Ovary (tissue), 9 donors: Measurements from ENCODE around the gene RTTN. TPM values are rescaled to one million over a fixed set of nuclear protein-coding genes. Genes with fewer than 3 reads are reported as not detected.
"Not testable (repeated sequence)": the region's sequence is repeated elsewhere in the genome, so short reads cannot be mapped to it uniquely, and the experiment has no call there.

Source experiments
- DNase-seq, 5 donors: peaks; one replicate each; pipeline ENCODE4 v3.0.0-alpha.2; 2019 to 2020
- H3K27ac ChIP-seq, 2 donors: fragments of 200-600 bp; one replicate each; pipeline versions ENCODE4 v1.5.1 to v1.8.0; 2019 to 2022
- H3K27me3 ChIP-seq: fragments of 200-600 bp; one replicate; pipeline ENCODE4 v1.8.0; 2022
- H3K36me3 ChIP-seq: fragments of 200-600 bp; sonication (generic); one replicate; pipeline ENCODE4 v1.5.1; 2019
- H3K4me1 ChIP-seq: one replicate; pipeline ENCODE4 v1.8.1; 2013; ENCODE audit warnings: mild to moderate bottlenecking, moderate library complexity; ENCODE audit not compliant: insufficient read depth
- H3K4me3 ChIP-seq: fragments of 200-600 bp; sonication (generic); one replicate; pipeline ENCODE4 v1.5.1; 2017
- H3K9me3 ChIP-seq, 2 donors: fragments of 200-600 bp in 1 of 2; sonication (generic) in 1 of 2; one replicate each; pipeline versions ENCODE4 v1.5.1 to v1.8.1; 2013 to 2019; ENCODE audit warnings: mild to moderate bottlenecking in 1 of 2, moderate library complexity in 1 of 2
- EP300 ChIP-seq: sonication (generic); formaldehyde crosslinking; IDR thresholded peaks from one replicate; pipeline ENCODE4 v1.6.1; 2017; ENCODE audit warnings: antibody characterized with exemption
- POLR2A ChIP-seq: fragments of 450-650 bp; IDR thresholded peaks from one replicate; pipeline ENCODE4 v1.6.1; 2017; ENCODE audit warnings: antibody characterized with exemption, mild to moderate bottlenecking, moderate library complexity
- WGBS, 3 donors: extraction: QIAGEN DNeasy Blood & Tissue Kit in 1 of 3; methylation state at CpG; one replicate each; pipeline versions ENCODE4 v1.1.5 to v1.1.7; 2013 to 2017; 5-methylcytosine and 5-hydroxymethylcytosine counted together
- intact Hi-C, 4 donors: fragments of 100-400 bp; cut with DNase I; formaldehyde crosslinking; loops; one replicate each; pipeline versions ENCODE4 v1.11.0 to v1.15.1; 2022 to 2023
- polyA plus RNA-seq, 2 donors: library from polyadenylated mRNA; stranded (reverse); fragments of 200-250 nt in 1 of 2; fragments of 350-450 nt in 1 of 2; fragmentation: Illumina TruSeq in 1 of 2; extraction: RNeasy Lipid Tissue Mini Kit (QIAGEN cat#74804) in 1 of 2; gene quantifications; one replicate each; pipeline ENCODE4 v1.2.3, GENCODE V29; 2013 to 2014
- total RNA-seq, 7 donors: library from RNA; depleted of rRNA in 2 of 7; stranded (reverse); fragments of >200 nt in 2 of 7; fragmentation: NEBNext Ultra II Directional in 3 of 7; extraction: Animal tissue kit (Norgen Biotek cat#: 25700) in 3 of 7; gene quantifications; one replicate each; pipeline versions ENCODE4 v1.1.0 to v1.2.4, GENCODE V29; 2016 to 2023
- TF ChIP-seq, protein P1 (sequence below), 3 donors: fragments of 450-650 bp in 2 of 3; fragments of 200-600 bp in 1 of 3; IDR thresholded peaks; one replicate each; pipeline versions ENCODE4 v1.5.1 to v1.8.0; 2016 to 2022; ENCODE audit warnings: antibody characterized with exemption in 3 of 3, mild to moderate bottlenecking in 1 of 3
- donor health status: DM: no; HTN: no; CAD: no; lungs with moderate emphysema.
- donor health status: DM: no; HTN: no; CAD: no.
- donor health status: Bipolar disorder and iron deficiency.
- donor health status: DM: yes; HTN: yes; CAD: no.
- donor health status: DM: no; HTN: no; CAD: no.
- donor health status: DM: yes; HTN: yes; CAD: no.

RTTN gene
- total and polyA plus RNA-seq, 9 donors, result 6.2 to 22.4 (median 14.9) TPM

DNA sequence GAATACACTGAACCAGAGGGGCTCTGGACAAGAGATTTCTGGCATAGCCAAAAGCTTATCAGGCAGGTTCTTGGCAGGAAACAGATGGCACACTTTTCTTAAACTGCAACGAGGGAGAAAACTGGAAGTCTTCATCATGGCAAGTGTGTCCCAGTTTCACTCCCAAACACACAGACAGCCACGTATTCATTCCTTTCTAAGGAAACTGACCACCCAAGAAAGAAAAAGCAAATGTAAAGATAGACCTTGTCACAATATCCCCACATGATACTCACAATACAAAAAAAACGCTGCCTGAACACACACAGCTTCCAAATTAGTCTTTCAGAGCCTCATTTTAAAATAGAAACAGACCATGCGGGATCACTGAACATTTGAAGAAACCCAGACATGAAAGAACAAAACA lies 40.6 kb upstream of the RTTN start:
- intact Hi-C loops, result no loop called here
- no peak for TF ChIP-seq POLR2A
- no peak for TF ChIP-seq EP300
- TF ChIP-seq, protein P1, sequence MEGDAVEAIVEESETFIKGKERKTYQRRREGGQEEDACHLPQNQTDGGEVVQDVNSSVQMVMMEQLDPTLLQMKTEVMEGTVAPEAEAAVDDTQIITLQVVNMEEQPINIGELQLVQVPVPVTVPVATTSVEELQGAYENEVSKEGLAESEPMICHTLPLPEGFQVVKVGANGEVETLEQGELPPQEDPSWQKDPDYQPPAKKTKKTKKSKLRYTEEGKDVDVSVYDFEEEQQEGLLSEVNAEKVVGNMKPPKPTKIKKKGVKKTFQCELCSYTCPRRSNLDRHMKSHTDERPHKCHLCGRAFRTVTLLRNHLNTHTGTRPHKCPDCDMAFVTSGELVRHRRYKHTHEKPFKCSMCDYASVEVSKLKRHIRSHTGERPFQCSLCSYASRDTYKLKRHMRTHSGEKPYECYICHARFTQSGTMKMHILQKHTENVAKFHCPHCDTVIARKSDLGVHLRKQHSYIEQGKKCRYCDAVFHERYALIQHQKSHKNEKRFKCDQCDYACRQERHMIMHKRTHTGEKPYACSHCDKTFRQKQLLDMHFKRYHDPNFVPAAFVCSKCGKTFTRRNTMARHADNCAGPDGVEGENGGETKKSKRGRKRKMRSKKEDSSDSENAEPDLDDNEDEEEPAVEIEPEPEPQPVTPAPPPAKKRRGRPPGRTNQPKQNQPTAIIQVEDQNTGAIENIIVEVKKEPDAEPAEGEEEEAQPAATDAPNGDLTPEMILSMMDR (IDR thresholded peaks at IDR 0.05), result no peak
- Histone ChIP-seq H3K36me3 (no peaks in the 10 kb centered on the region), H3K27me3 (no peaks in the 10 kb centered on the region), H3K9me3 (no peaks in the 10 kb centered on the region), H3K4me3 (no peak overlapping the region), H3K27ac (no peak overlapping the region), H3K4me1 (no peaks in the 10 kb centered on the region)
- no peak for DNase-seq
- 5 to 10% (median 8%) methylated on average over 4 of the region's 4 CpGs for WGBS, 3 donors

DNA sequence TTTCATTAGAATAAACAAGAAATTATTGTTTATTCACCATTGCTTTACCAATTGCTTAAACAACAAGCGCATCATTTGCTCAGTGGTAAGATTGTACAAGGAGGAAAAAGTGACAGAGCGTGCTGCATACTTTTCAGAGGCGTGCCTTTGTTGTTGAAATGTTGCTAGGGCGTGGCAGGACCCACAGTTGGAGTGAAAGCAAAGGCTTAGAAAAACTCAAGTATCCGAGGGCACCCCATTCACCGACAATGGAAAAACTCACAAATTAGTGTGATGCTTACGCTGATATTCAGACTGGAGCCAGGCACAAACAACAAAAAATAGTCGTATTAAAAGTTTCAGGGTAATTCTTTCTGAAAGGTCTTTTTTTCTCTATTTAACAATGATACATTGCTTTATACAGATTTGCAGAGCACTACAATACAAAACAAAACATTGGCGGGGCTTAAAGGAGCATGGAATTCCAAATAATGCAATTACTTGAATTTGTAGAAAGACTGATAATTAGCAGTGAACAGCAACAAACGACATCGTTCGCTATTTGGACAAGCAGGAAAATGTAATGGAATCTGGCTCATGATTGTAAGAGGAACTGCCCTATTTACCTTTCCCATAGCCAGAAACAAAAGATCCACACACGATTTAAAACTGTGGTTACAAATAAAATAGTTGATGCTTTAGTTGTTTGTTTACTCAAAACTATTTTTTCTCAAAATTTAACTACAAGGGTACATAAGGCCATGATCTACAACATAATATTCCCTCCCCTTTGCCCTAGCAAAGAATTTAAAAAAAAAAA lies 37.8 kb upstream of the RTTN start:
- TF ChIP-seq EP300, result no peak
- TF ChIP-seq, protein P1 (IDR thresholded peaks at IDR 0.05), result no peak
- no peak for TF ChIP-seq POLR2A
- H3K4me1 ChIP-seq, result no peaks in the 10 kb centered on the region
- no peak overlapping the region for H3K27ac ChIP-seq
- no peaks in the 10 kb centered on the region for H3K9me3 ChIP-seq
- H3K27me3 ChIP-seq, result no peaks in the 10 kb centered on the region
- DNase-seq, result no peak
- intact Hi-C loops, result no loop called here
- no peak overlapping the region for H3K4me3 ChIP-seq
- no peaks in the 10 kb centered on the region for H3K36me3 ChIP-seq
- WGBS, 3 donors, result 67 to 73% (median 68%) methylated on average over 13 of the region's 13 CpGs

DNA sequence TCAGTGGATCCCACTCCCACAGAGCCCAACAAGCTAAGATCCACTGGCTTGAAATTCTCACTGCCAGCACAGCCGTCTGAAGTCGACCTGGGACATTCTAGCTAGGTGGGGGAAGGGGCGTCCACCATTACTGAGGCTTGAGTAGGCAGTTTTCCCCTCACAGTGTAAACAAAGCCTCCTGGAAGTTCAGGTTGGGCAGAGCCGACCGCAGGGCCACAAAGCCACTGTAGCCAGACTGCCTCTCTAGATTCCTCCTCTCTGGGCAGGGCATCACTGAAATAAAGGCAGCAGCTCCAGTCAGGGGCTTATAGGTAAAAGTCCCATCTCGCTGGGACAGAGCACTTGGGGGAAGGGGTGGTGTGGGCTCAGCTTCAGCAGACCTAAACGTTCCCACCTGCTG lies 31.4 kb upstream of the RTTN start:
- 62 to 74% (median 74%) methylated on average over 7 of the region's 7 CpGs for WGBS, 3 donors
- H3K9me3 ChIP-seq, H3K27ac ChIP-seq, intact Hi-C loops, H3K27me3 ChIP-seq, H3K4me1 ChIP-seq, H3K4me3 ChIP-seq, H3K36me3 ChIP-seq, DNase-seq: not testable (repeated sequence)

DNA sequence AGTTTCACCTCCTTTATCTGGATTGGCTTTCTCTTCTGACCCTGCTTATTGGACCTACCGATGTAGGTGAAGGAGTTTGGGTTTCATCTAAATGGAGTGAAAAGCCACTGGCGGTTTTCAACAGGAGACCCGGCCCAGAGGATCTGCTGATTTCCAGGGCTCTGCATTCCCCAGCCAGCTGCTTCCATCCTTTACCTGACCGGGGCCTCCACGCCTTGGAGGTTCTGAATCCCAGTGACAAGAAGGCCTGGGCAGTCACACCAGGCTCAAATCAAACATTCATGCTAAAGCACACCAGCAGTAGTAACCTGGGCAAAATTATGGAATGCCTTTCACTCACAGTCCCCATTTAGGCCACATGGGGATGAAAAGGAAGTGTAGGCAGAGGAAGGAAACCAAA lies 30.0 kb upstream of the RTTN start:
- WGBS, 3 donors, result 80 to 95% (median 87%) methylated on average over 5 of the region's 5 CpGs
- intact Hi-C loops, result no loop called here
- Histone ChIP-seq H3K4me1 (no peaks in the 10 kb centered on the region), H3K36me3 (no peaks in the 10 kb centered on the region), H3K27ac (no peak overlapping the region), H3K9me3 (no peaks in the 10 kb centered on the region), H3K27me3 (no peaks in the 10 kb centered on the region), H3K4me3 (no peak overlapping the region)
- no peak for TF ChIP-seq EP300
- TF ChIP-seq, protein P1 (IDR thresholded peaks at IDR 0.05), result no peak
- no peak for TF ChIP-seq POLR2A
- no peak for DNase-seq

DNA sequence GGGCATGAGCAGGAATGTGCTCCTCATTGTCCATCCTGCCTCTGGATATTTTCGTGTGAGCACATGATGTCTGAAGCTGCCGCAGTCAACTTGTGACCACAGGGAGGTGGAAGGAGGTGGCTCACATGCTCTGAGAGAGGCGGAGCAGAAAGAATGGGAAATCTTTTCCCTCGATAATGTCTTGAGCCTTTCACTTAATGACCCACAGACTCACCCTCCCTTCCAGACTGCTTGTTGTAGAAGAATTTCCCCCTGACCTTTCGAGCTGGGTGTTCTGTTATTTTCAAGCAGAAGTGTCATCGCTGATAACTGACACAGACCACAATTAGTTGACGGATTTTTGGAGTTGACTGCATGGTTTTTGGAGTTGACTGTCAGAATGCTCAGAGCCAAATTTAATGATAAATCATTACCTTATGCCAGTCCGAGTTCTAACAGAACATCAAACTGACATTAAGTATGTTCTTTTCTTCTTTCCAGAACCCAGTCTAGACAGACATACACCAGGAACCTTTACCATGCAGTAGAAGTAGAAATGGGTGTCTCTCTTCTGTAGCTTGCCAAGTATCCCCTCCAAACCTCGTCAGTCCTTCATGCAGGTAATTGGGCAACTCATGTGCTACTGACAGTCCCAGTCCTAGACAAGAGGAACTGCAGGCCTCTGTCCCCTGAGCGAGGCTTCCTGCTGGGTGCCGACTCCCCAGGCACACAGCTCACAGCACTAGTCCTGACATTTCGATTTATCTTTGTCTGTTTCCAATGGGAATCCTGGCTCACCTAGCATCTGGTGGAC lies 29.4 kb upstream of the RTTN start:
- TF ChIP-seq, protein P1 (IDR thresholded peaks at IDR 0.05), result no peak
- TF ChIP-seq EP300 (no peak), POLR2A (no peak)
- Histone ChIP-seq H3K4me3 (no peak overlapping the region), H3K36me3 (no peaks in the 10 kb centered on the region), H3K9me3 (no peaks in the 10 kb centered on the region), H3K27me3 (no peaks in the 10 kb centered on the region), H3K4me1 (no peaks in the 10 kb centered on the region), H3K27ac (no peak overlapping the region)
- no peak for DNase-seq
- 60 to 72% (median 67%) methylated on average over 12 of the region's 12 CpGs for WGBS, 3 donors
- intact Hi-C loops, result no loop called here
